Measurements from ENCODE around the gene MESP1.

- TF ChIP-seq CTCF (IDR thresholded peaks at IDR 0.05 in 8 of 11, conservative IDR thresholded peaks at IDR 0.05 in 3 of 11) = no peak
- no peak for TF ChIP-seq POLR2AphosphoS5 (IDR thresholded peaks at IDR 0.05)
- TF ChIP-seq POLR2A (IDR thresholded peaks at IDR 0.05) = no peak
Measured at GRCh38 chr15:89704411-89704810, 46.6 kb downstream of the MESP1 start.

Measured in spleen (tissue), 7 donors.